ENCODE data around the gene TLCD4. TPM values are rescaled to one million over a fixed set of nuclear protein-coding genes. Genes with fewer than 3 reads are reported as not detected.
A peak's percentile ranks its signal among the peaks of the same experiment; 100 is the strongest.

TLCD4 gene
- total and polyA plus RNA-seq, 2 of the 13 experiments (the other 11 are each of a cell fraction or from before 2014, with no cell fraction given), result 4.7 to 14.5 TPM

DNA sequence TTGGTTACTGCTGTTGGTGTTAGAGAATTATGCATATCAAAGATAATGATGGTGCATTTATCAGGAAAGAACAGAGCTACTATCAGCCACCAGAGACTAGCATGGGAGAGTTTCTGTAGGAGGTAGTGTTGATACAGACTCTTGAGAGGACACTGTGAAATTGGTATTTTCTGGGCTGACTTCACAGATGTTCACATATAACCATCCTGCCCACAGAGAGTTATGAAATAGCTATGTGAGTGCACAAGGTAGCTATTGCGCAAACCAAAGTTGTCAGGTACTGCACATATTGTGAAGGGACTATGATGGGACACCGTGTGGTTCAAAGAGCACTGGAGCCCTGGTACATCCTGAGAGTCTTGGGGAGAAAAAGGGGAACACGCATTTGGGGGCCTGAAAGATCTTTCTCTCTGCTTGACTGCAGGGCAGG lies 1.4 kb upstream of the TLCD4 start (continued):
- TF ChIP-seq, protein P1, sequence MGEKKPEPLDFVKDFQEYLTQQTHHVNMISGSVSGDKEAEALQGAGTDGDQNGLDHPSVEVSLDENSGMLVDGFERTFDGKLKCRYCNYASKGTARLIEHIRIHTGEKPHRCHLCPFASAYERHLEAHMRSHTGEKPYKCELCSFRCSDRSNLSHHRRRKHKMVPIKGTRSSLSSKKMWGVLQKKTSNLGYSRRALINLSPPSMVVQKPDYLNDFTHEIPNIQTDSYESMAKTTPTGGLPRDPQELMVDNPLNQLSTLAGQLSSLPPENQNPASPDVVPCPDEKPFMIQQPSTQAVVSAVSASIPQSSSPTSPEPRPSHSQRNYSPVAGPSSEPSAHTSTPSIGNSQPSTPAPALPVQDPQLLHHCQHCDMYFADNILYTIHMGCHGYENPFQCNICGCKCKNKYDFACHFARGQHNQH (CRISPR knock-in tag; IDR thresholded peaks at IDR 0.05), result peak; percentile 24; the same call in 1 of the 2 replicates
- TF ChIP-seq KLF13 (CRISPR knock-in tag; IDR thresholded peaks at IDR 0.05) (no peak), ZFYVE20 (CRISPR knock-in tag; IDR thresholded peaks at IDR 0.05; ENCODE audit: borderline replicate concordance, low read depth) (no peak), ZNF335 (CRISPR knock-in tag; IDR thresholded peaks at IDR 0.05) (no peak), ZBTB8A (CRISPR knock-in tag; IDR thresholded peaks at IDR 0.05; ENCODE audit: borderline replicate concordance, low read depth) (no peak), ZNF17 (CRISPR knock-in tag; IDR thresholded peaks at IDR 0.05) (no peak), HMG20A (CRISPR knock-in tag; IDR thresholded peaks at IDR 0.05; ENCODE audit: borderline replicate concordance) (peak; percentile 66; the same call in 1 of the 2 replicates), NFATC3 (CRISPR knock-in tag; IDR thresholded peaks at IDR 0.05) (no peak), HHEX (CRISPR knock-in tag; IDR thresholded peaks at IDR 0.05) (no peak), MTA3 (CRISPR knock-in tag; IDR thresholded peaks at IDR 0.05) (no peak), ZNF839 (CRISPR knock-in tag; IDR thresholded peaks at IDR 0.05; ENCODE audit: borderline replicate concordance) (no peak), NFYB (CRISPR knock-in tag; IDR thresholded peaks at IDR 0.05) (no peak), HIVEP1 (CRISPR knock-in tag; IDR thresholded peaks at IDR 0.05) (no peak), ZNF589 (CRISPR knock-in tag; conservative IDR thresholded peaks at IDR 0.05) (no peak), FOXK2 (IDR thresholded peaks at IDR 0.05) (no peak), ZMYM3 (CRISPR knock-in tag; IDR thresholded peaks at IDR 0.05) (peak; percentile 61; the same call in 1 of the 2 replicates), ZNF781 (CRISPR knock-in tag; IDR thresholded peaks at IDR 0.05; ENCODE audit: borderline replicate concordance, not compliant biosample characterization) (peak; percentile 49), NR2F6 (IDR thresholded peaks at IDR 0.05) (0 out of 2 replicates have a peak, but pooled peaks have one; percentile 19), NR2F6 (CRISPR knock-in tag; IDR thresholded peaks at IDR 0.05) (peak; percentile 65; the same call in 1 of the 2 replicates)
- TF ChIP-seq, protein P2, sequence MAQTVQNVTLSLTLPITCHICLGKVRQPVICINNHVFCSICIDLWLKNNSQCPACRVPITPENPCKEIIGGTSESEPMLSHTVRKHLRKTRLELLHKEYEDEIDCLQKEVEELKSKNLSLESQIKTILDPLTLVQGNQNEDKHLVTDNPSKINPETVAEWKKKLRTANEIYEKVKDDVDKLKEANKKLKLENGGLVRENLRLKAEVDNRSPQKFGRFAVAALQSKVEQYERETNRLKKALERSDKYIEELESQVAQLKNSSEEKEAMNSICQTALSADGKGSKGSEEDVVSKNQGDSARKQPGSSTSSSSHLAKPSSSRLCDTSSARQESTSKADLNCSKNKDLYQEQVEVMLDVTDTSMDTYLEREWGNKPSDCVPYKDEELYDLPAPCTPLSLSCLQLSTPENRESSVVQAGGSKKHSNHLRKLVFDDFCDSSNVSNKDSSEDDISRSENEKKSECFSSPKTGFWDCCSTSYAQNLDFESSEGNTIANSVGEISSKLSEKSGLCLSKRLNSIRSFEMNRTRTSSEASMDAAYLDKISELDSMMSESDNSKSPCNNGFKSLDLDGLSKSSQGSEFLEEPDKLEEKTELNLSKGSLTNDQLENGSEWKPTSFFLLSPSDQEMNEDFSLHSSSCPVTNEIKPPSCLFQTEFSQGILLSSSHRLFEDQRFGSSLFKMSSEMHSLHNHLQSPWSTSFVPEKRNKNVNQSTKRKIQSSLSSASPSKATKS (CRISPR knock-in tag; IDR thresholded peaks at IDR 0.05), result no peak
- TF ChIP-seq, protein P3, sequence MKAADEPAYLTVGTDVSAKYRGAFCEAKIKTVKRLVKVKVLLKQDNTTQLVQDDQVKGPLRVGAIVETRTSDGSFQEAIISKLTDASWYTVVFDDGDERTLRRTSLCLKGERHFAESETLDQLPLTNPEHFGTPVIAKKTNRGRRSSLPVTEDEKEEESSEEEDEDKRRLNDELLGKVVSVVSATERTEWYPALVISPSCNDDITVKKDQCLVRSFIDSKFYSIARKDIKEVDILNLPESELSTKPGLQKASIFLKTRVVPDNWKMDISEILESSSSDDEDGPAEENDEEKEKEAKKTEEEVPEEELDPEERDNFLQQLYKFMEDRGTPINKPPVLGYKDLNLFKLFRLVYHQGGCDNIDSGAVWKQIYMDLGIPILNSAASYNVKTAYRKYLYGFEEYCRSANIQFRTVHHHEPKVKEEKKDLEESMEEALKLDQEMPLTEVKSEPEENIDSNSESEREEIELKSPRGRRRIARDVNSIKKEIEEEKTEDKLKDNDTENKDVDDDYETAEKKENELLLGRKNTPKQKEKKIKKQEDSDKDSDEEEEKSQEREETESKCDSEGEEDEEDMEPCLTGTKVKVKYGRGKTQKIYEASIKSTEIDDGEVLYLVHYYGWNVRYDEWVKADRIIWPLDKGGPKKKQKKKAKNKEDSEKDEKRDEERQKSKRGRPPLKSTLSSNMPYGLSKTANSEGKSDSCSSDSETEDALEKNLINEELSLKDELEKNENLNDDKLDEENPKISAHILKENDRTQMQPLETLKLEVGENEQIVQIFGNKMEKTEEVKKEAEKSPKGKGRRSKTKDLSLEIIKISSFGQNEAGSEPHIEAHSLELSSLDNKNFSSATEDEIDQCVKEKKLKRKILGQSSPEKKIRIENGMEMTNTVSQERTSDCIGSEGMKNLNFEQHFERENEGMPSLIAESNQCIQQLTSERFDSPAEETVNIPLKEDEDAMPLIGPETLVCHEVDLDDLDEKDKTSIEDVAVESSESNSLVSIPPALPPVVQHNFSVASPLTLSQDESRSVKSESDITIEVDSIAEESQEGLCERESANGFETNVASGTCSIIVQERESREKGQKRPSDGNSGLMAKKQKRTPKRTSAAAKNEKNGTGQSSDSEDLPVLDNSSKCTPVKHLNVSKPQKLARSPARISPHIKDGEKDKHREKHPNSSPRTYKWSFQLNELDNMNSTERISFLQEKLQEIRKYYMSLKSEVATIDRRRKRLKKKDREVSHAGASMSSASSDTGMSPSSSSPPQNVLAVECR (CRISPR knock-in tag; IDR thresholded peaks at IDR 0.05; ENCODE audit: borderline replicate concordance), result peak; percentile 37; the same call in 1 of the 2 replicates
